Mucosa of stomach (tissue), 1 donor: ENCODE data around the gene PRMT9.

ENCODE experiments used
- H3K27me3 ChIP-seq: one replicate; pipeline ENCODE4 v1.7.0; 2013; ENCODE audit warnings: mild to moderate bottlenecking, low read length; ENCODE audit not compliant: control insufficient read depth, insufficient read depth
- H3K36me3 ChIP-seq: one replicate; pipeline ENCODE4 v1.7.0; 2013; ENCODE audit warnings: low read length; ENCODE audit not compliant: control insufficient read depth, insufficient read depth
- H3K4me1 ChIP-seq: one replicate; pipeline ENCODE4 v1.7.0; 2013; ENCODE audit warnings: mild to moderate bottlenecking, low read length; ENCODE audit not compliant: control insufficient read depth, insufficient read depth
- H3K4me3 ChIP-seq: one replicate; pipeline ENCODE4 v1.7.0; 2013; ENCODE audit warnings: low read length
- H3K9ac ChIP-seq: one replicate; pipeline ENCODE4 v1.7.0; 2013; ENCODE audit warnings: mild to moderate bottlenecking, low read length, moderate library complexity
- H3K9me3 ChIP-seq: one replicate; pipeline ENCODE4 v1.7.0; 2013; ENCODE audit warnings: mild to moderate bottlenecking, low read length, moderate library complexity; ENCODE audit not compliant: control insufficient read depth
- donor health status: Pancreatic carcinoma.

The PRMT9 gene

DNA sequence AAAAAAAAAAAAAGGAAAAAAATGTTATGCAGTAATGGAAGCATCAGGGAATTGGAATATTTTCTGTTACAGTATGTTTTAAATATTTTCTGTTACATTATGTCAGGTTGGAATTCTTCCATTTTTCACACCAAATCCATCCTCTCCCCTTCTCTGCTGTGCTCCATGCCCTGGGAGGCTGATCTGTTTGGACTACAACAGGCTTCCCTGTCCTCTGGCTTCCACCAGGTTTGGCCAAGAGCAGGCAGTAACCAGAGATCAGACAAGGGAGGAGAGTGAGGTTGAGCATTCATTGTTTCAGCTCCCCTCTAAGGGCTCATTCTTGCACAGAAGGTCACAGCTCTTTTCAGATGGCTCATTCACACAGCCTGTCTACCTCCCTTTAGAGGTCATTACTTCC, 78.5 kb downstream of the PRMT9 start:
- H3K4me3 ChIP-seq, result no peak overlapping the region
- no peaks in the 10 kb centered on the region for H3K9me3 ChIP-seq
- no peak overlapping the region for H3K9ac ChIP-seq
- no peaks in the 10 kb centered on the region for H3K4me1 ChIP-seq
- H3K27me3 ChIP-seq, result no peaks in the 10 kb centered on the region
- no peaks in the 10 kb centered on the region for H3K36me3 ChIP-seq

DNA sequence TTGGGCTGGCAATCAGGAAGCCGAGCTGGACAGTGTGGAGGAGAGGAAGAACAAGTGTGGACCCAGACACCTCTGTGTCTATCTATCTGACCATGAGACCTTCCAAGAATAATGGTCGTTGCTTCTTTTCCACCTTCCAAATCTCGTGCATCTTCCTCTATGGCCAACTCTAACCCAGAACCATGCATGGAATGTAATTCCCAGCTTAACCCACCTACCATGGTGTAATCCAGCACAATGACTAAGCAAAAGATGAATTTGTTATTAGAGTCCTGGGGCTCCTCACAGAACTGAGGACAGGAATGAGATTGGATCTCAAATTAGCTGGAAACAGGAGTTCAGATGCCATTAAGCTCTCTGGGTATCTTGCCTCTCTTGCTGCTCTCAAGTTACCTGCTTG, 84.2 kb downstream of the PRMT9 start:
- Histone ChIP-seq H3K4me3 (no peak overlapping the region), H3K9me3 (no peaks in the 10 kb centered on the region), H3K27me3 (no peaks in the 10 kb centered on the region), H3K9ac (no peak overlapping the region), H3K36me3 (no peaks in the 10 kb centered on the region), H3K4me1 (peaks cover 7% of the 10 kb centered on the region)

DNA sequence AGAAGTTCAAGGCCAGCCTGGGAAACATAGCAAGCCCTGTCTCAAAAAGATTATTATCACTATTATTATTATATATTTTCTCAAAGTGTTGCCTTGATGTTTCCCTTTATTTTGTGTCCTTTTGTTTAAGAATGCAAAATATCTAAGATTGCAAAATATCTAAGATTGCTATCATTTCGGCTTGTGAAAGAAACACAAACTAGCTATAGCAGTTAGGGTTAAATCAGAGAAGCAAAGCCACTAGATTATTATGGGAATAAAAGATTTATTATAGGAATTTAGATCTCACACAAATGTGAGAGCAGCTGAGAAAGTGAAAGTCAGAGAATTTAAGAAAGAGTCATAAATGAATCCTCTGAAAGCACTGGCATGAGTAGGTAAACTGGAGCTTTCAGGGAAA, 84.8 kb downstream of the PRMT9 start:
- Histone ChIP-seq H3K9me3 (no peaks in the 10 kb centered on the region), H3K36me3 (no peaks in the 10 kb centered on the region), H3K4me1 (peaks cover 7% of the 10 kb centered on the region), H3K9ac (no peak overlapping the region), H3K27me3 (no peaks in the 10 kb centered on the region), H3K4me3 (no peak overlapping the region)

DNA sequence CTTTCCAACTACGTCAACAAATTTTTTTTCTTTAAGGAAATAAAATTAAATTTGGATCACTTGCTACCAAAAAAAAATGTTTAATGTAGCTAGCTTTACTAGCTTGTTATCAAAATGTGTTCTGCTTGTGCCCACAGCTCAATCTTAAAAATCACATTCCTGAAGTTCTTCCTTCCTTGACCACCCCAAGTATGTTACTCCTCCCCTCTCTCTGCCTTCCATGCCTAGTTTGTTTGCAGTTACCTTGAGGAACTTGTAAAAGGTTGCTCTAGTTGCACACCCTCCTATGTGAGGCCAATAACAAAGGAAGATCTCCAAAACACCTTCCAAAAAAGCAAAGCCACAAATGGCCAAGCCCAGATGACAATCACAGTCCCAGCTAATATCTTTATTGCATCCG, 86.4 kb downstream of the PRMT9 start:
- Histone ChIP-seq H3K4me1 (peaks cover 7% of the 10 kb centered on the region), H3K27me3 (no peaks in the 10 kb centered on the region), H3K9ac (no peak overlapping the region), H3K36me3 (no peaks in the 10 kb centered on the region), H3K4me3 (no peak overlapping the region), H3K9me3 (no peaks in the 10 kb centered on the region)

DNA sequence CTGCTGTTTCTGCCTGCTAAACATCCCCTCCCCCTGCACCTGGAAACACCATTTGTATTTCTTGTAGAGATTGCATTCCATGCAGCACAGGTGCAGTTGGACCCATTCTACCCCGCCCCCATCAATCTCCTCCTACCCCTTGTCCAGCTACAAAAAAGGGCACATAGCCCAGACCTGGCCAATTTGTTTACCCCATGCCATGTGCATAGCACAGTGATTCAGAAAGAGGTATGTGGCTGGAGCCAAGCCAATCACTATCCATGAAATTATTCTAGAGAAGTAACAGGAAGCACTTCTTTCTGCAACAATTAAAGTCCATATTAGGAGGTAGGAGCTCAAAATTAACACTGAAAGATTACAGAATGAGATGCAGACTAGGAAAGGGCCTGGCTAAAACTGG, 87.0 kb downstream of the PRMT9 start:
- H3K4me1 ChIP-seq, result peaks cover 7% of the 10 kb centered on the region
- no peaks in the 10 kb centered on the region for H3K27me3 ChIP-seq
- no peaks in the 10 kb centered on the region for H3K9me3 ChIP-seq
- H3K36me3 ChIP-seq, result no peaks in the 10 kb centered on the region
- no peak overlapping the region for H3K9ac ChIP-seq
- no peak overlapping the region for H3K4me3 ChIP-seq

DNA sequence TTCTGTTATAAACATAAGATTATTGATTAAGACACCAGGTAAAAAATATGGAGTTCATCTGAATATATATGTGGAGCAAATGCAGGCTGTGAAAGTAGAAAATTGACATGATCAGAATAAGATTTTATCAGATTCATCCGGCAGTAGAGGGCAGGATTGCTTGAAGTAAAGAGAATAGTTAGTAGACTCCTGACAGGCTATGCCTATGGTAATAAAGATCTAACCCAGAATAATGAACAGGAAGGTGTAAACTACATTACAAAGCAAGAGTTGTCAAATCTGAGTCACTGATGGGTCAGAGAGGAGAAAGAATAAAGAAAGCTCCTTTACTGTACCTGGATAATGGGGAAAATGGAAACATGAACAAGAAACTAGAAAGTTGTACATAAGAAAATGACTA, 87.6 kb downstream of the PRMT9 start:
- Histone ChIP-seq H3K9ac (no peak overlapping the region), H3K4me1 (peaks cover 7% of the 10 kb centered on the region), H3K4me3 (no peak overlapping the region), H3K9me3 (no peaks in the 10 kb centered on the region), H3K36me3 (no peaks in the 10 kb centered on the region), H3K27me3 (no peaks in the 10 kb centered on the region)

DNA sequence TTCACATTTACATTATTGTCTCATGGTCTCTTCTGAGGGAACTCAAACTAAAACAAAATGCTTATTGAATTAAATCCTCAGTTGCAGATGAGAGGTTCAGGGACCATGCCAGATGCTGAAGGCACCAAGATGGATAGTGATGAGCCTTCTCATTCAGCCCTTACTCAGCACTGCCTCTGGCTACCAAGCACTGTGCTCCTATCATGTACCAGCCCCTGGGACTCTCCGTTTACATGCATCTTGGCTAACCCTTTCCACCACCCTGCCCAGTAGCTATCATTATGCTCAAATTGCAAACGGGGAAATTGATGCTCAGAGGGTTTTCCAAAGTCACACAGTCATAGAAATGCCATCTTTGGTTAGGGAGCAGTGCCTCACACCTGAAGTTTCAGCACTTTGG, 89.4 kb downstream of the PRMT9 start:
- no peaks in the 10 kb centered on the region for H3K27me3 ChIP-seq

DNA sequence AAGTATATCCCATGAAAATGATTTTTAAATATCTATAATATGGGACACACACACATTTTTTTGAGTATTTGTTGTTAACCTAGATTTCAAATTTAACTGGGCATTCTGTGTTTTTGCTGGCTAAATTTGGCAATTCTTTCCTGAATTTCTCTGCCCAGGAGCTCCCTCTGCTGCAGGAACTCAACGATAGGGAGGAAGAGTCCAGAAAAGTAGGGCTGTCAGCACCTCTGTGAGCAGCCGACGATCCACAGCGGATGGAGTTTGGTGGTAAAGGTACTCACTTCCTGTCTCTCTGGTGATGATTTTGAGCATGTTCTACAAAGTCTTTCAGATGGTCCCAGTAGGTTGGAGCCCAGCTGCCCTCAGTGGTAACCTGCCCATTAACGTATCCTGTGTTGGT, 89.9 kb downstream of the PRMT9 start:
- Histone ChIP-seq H3K4me3 (no peak overlapping the region), H3K27me3 (no peaks in the 10 kb centered on the region), H3K9ac (no peak overlapping the region), H3K36me3 (no peaks in the 10 kb centered on the region), H3K9me3 (no peaks in the 10 kb centered on the region), H3K4me1 (peaks cover 7% of the 10 kb centered on the region)

More for the DNA sequence above, 89.4 kb downstream of the PRMT9 start:
- Histone ChIP-seq H3K4me1 (peaks cover 7% of the 10 kb centered on the region), H3K9me3 (no peaks in the 10 kb centered on the region), H3K9ac (no peak overlapping the region), H3K4me3 (no peak overlapping the region), H3K36me3 (no peaks in the 10 kb centered on the region)

DNA sequence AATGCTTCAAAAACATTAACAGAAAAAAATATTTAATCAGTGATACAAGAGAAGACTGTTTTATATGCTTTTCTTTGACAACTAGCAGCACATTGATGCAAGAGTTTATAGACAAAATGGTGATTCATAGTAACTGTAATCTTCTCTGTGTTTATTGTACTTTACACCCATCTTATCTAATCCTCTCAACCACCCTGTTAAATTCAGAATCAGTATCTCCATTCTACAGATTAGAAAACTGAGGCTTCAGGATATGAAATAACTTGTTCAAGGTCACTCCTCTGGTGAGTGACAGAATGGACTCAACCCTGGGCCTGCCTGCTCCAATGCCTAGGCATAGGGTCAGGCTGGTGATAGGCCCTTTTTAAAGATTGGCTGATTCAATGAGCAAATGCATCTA, 92.9 kb downstream of the PRMT9 start:
- no peaks in the 10 kb centered on the region for H3K27me3 ChIP-seq
- no peak overlapping the region for H3K4me3 ChIP-seq
- no peaks in the 10 kb centered on the region for H3K4me1 ChIP-seq
- H3K9me3 ChIP-seq, result no peaks in the 10 kb centered on the region
- H3K36me3 ChIP-seq, result no peaks in the 10 kb centered on the region
- H3K9ac ChIP-seq, result no peak overlapping the region

DNA sequence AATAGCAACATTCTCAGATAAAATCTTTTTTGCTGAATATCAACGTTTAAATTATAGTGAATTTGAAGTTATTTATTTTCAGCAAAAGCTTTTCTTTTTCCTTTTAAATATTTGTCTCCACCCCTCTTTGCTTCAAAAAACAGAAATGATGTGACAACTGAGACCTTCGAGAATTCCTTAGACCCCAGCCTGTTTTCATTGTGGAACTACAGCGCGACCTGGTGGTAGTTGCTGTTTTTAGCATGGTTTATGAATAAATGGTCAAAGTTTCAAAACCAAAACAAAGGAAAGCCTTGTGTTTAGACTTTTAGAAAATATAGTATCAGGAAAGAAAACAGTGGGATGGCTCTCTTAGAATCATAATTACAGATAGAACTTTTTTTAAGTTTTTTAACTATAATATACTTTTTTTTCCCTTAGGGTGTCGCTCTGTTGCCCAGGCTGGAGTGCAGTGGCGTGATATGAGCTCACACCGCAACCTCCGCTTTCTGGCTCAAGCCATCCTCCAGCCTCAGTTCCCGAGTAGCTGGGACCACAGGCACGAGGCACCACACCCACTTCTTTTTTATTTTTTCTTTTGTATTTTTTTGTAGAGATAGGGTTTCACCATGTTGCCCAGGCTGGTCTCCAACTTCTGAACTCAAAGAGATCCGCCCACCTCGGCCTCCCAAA, 93.6 kb downstream of the PRMT9 start:
- Histone ChIP-seq H3K4me3 (no peak overlapping the region), H3K36me3 (no peaks in the 10 kb centered on the region), H3K9ac (no peak overlapping the region), H3K9me3 (no peaks in the 10 kb centered on the region), H3K4me1 (no peaks in the 10 kb centered on the region), H3K27me3 (no peaks in the 10 kb centered on the region)

DNA sequence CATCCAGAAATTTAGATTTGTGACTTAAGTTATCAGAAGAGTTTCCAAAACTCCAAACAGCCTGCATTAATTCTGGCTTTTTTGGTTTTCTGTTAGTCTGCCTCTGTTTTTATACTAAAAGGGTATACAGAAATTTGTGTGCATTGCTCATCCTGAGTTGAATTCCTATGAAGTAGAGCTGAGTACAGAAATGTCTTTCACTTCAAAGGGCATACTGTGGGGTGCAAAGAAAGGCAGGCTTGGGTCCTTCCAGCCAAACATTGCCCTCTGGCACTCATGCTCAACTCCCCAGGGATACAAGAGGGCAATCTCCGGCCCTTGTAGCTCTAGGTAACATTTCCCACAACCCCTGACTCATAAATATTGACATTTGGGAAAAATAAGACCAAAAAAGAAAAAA, 94.4 kb downstream of the PRMT9 start:
- no peaks in the 10 kb centered on the region for H3K36me3 ChIP-seq
- H3K27me3 ChIP-seq, result no peaks in the 10 kb centered on the region
- H3K4me1 ChIP-seq, result no peaks in the 10 kb centered on the region
- H3K4me3 ChIP-seq, result no peak overlapping the region
- no peak overlapping the region for H3K9ac ChIP-seq
- H3K9me3 ChIP-seq, result no peaks in the 10 kb centered on the region
